ENCODE results near the gene TMEM82.

TMEM82 gene

GRCh38 chr1:15730936-15731335 lies 11.4 kb upstream of the TMEM82 start:
- no peaks in the 10 kb centered on the region for H3K27me3 Mint-ChIP-seq (ENCODE audit: low read depth, poor library complexity)
- peaks cover 4% of the 10 kb centered on the region for H3K4me1 Mint-ChIP-seq
- H3K36me3 Mint-ChIP-seq (ENCODE audit: low read depth) = peaks cover 11% of the 10 kb centered on the region
- no peak for TF ChIP-seq CTCF (IDR thresholded peaks at IDR 0.05)
- no peak overlapping the region for H3K27ac Mint-ChIP-seq
- no peak overlapping the region for H3K4me3 Mint-ChIP-seq
- H3K9me3 Mint-ChIP-seq = no peaks in the 10 kb centered on the region
- no peak for DNase-seq

DNA sequence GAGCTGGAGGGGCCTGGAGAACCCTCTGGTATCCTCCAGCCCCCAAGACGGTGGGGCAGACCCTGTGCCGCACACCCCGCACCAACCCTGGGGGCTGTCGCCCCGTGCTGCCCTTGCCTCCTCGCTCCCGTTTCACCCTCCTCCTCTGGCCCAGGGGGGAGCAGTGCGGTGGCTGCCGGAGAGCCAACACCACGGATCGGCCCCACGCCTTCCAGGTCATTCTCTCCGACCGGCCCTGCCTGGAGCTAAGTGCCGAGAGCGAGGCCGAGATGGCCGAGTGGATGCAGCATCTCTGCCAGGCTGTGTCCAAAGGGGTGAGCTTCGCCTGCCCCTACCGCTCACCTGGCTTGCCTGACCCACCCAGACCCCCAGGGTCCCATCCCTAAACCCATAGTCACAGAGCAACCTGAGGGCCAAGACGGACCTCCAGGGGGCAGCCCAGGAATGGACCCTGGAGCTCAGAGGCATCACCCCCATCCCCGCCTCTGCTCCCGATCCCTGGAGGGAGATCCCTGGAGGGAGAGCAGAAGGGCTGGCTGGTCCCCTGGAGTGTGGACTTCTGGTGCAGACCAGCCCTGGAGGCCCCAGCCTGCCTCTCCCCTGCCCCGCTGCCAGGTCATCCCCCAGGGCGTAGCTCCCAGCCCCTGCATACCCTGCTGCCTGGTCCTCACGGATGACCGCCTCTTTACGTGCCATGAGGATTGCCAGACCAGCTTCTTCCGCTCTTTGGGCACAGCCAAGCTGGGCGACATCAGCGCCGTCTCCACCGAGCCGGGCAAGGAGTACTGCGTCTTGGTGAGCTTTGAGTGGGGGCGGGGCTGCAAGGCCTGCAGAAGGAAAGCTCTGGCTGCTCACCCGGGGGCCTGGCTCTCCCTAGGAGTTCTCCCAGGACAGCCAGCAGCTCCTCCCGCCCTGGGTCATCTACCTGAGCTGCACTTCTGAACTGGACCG lies 10.3 kb upstream of the TMEM82 start:
- no peak for DNase-seq
- H3K9me3 Mint-ChIP-seq = no peaks in the 10 kb centered on the region
- no peaks in the 10 kb centered on the region for H3K4me1 Mint-ChIP-seq
- TF ChIP-seq CTCF (IDR thresholded peaks at IDR 0.05) = no peak
- H3K27ac Mint-ChIP-seq = no peak overlapping the region
- H3K4me3 Mint-ChIP-seq = no peak overlapping the region
- H3K27me3 Mint-ChIP-seq (ENCODE audit: low read depth, poor library complexity) = no peaks in the 10 kb centered on the region
- H3K36me3 Mint-ChIP-seq (ENCODE audit: low read depth) = peaks cover 4% of the 10 kb centered on the region

DNA sequence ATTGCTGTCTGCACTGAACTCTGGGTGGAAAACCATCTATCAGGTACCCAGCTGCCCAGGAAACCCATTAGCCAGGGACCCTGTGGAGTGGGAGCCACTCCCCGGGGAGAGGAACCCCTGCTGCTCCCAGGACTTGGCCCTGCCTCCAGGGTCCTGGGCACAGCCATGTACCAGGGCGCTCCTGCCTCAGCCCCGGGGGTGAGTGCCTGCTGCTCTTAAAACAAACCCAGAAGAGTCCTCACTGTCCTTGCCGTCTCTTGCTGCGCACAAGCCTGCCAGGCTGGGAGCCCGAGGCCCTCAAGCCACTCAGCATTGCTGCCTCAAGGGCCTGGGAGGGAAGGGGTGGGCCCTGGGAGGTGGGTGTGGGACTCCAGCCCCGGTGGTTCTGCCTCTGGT lies 9.6 kb upstream of the TMEM82 start:
- H3K27ac Mint-ChIP-seq = no peak overlapping the region

DNA sequence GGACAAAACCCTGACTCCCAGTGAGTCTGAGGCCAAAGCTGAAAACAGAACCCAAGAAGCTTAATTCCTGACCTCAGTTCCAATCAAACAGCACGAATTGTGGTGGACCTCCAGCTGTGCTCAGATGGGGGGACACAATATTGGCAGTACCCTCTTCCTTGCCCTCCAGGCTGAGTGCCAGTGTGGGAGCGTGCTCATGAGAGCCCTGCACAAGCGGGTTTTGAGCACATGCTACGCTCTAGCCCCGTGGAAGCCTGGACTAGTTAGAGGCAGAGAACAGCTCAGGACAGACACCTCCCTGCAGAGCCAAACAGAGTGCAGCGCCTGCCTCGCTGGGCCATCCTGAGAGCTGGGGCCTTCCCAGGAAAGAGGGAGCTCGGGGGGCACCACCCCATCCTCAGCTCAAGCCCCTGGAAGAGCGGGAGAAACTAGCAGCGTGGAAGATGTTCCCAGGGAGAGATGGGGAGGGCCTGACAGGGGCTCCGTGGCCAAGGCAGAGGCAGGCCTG lies 9.0 kb upstream of the TMEM82 start:
- no peaks in the 10 kb centered on the region for H3K9me3 Mint-ChIP-seq
- H3K4me3 Mint-ChIP-seq = no peak overlapping the region
- no peak for DNase-seq
- no peak overlapping the region for H3K27ac Mint-ChIP-seq
- no peaks in the 10 kb centered on the region for H3K36me3 Mint-ChIP-seq (ENCODE audit: low read depth)
- no peak for TF ChIP-seq CTCF (IDR thresholded peaks at IDR 0.05)
- peaks cover 2% of the 10 kb centered on the region for H3K27me3 Mint-ChIP-seq (ENCODE audit: low read depth, poor library complexity)
- peaks cover 8% of the 10 kb centered on the region for H3K4me1 Mint-ChIP-seq

More for the DNA sequence above, 9.6 kb upstream of the TMEM82 start:
- H3K36me3 Mint-ChIP-seq (ENCODE audit: low read depth) = no peaks in the 10 kb centered on the region
- H3K4me1 Mint-ChIP-seq = peaks cover 5% of the 10 kb centered on the region
- no peak for DNase-seq
- H3K4me3 Mint-ChIP-seq = no peak overlapping the region
- H3K9me3 Mint-ChIP-seq = no peaks in the 10 kb centered on the region
- TF ChIP-seq CTCF (IDR thresholded peaks at IDR 0.05) = no peak
- no peaks in the 10 kb centered on the region for H3K27me3 Mint-ChIP-seq (ENCODE audit: low read depth, poor library complexity)

- no peak overlapping the region for H3K4me3 Mint-ChIP-seq
- peaks cover 13% of the 10 kb centered on the region for H3K4me1 Mint-ChIP-seq
- no peak overlapping the region for H3K27ac Mint-ChIP-seq
- H3K27me3 Mint-ChIP-seq (ENCODE audit: low read depth, poor library complexity) = peaks cover 2% of the 10 kb centered on the region
- no peak for DNase-seq
- no peaks in the 10 kb centered on the region for H3K36me3 Mint-ChIP-seq (ENCODE audit: low read depth)
- H3K9me3 Mint-ChIP-seq = no peaks in the 10 kb centered on the region
- no peak for TF ChIP-seq CTCF (IDR thresholded peaks at IDR 0.05)
These were observed 8.5 kb upstream of the TMEM82 start for GRCh38 chr1:15733726-15734226.

Data from nephron progenitor cell (in vitro differentiated cells).